ENCODE results near the gene LMBR1L. TPM values are rescaled to one million over a fixed set of nuclear protein-coding genes. Genes with fewer than 3 reads are reported as not detected.

LMBR1L gene
- total RNA-seq, 2 experiments from 2014 or later = 37.2 to 43.6 TPM

- Histone ChIP-seq H3K9me3 (ENCODE audit: low read length) (no peaks in the 10 kb centered on the region), H3K4me2 (ENCODE audit: low read length) (peak overlapping the region; percentile 95), H4K20me1 (ENCODE audit: insufficient read depth, low read length) (peaks cover 33% of the 10 kb centered on the region), H3K4me1 (ENCODE audit: insufficient read depth, low read length, poor library complexity, severe bottlenecking) (peaks cover 31% of the 10 kb centered on the region), H3K79me2 (ENCODE audit: insufficient read depth, low read depth, low read length) (peaks cover 39% of the 10 kb centered on the region), H3K36me3 (ENCODE audit: insufficient read depth, low read length) (peaks cover 10% of the 10 kb centered on the region; the same call in 1 of the 2 replicates), H2AFZ (ENCODE audit: low read length) (peak overlapping the region; percentile 92; the same call in 1 of the 2 replicates), H3K27ac (ENCODE audit: low read depth, low read length, poor library complexity, severe bottlenecking) (peak overlapping the region; percentile 72), H3K9me2 (ENCODE audit: insufficient read depth, low read length) (no peaks in the 10 kb centered on the region), H3K4me3 (ENCODE audit: low read depth, low read length, poor library complexity, severe bottlenecking) (peak overlapping the region; percentile 87)
- BruUV-seq (replicated peaks) = TSS peak; percentile 61
- TF ChIP-seq CTCF (conservative IDR thresholded peaks at IDR 0.05; ENCODE audit: low read length) (no peak), EZH2phosphoT487 (IDR thresholded peaks at IDR 0.05; ENCODE audit: borderline replicate concordance, low read depth, low read length) (no peak)
- ChIA-PET CTCF (ENCODE audit: unreplicated experiment) (no interaction called here), POLR2A (interaction anchor here (0.6 to 1.0 kb wide), 2 partner anchors 10 to 277 kb away, joined by 3 to 5 read pairs; no protein-coding TSS in a partner anchor)
- intact Hi-C loops (cut with micrococcal nuclease; ENCODE audit: unreplicated experiment) = no loop called here
- DNase-seq (ENCODE audit: low spot score) = no peak
Observed at GRCh38 chr12:49061157-49061650, 49.4 kb downstream of the LMBR1L start.

- Histone ChIP-seq H4K20me1 (ENCODE audit: insufficient read depth, low read length) (peaks cover 39% of the 10 kb centered on the region), H3K79me2 (ENCODE audit: insufficient read depth, low read depth, low read length) (peaks cover 46% of the 10 kb centered on the region), H3K9me3 (ENCODE audit: low read length) (no peaks in the 10 kb centered on the region), H2AFZ (ENCODE audit: low read length) (peak within 1 kb of the TSS; percentile 92), H3K4me2 (ENCODE audit: low read length) (peak within 1 kb of the TSS; percentile 95), H3K27ac (ENCODE audit: low read depth, low read length, poor library complexity, severe bottlenecking) (peak within 1 kb of the TSS; percentile 72), H3K4me1 (ENCODE audit: insufficient read depth, low read length, poor library complexity, severe bottlenecking) (peaks cover 38% of the 10 kb centered on the region), H3K36me3 (ENCODE audit: insufficient read depth, low read length) (peaks cover 14% of the 10 kb centered on the region; the same call in 1 of the 2 replicates), H3K9me2 (ENCODE audit: insufficient read depth, low read length) (no peaks in the 10 kb centered on the region), H3K4me3 (ENCODE audit: low read depth, low read length, poor library complexity, severe bottlenecking) (peak within 1 kb of the TSS; percentile 87)
- DNase-seq (ENCODE audit: low spot score) = peak; percentile 98
- ChIA-PET POLR2A (interaction anchor here (0.6 to 1.0 kb wide), 2 partner anchors 11 to 277 kb away, joined by 3 to 5 read pairs; no protein-coding TSS in a partner anchor), CTCF (ENCODE audit: unreplicated experiment) (no interaction called here)
- no peak for TF ChIP-seq CTCF (conservative IDR thresholded peaks at IDR 0.05; ENCODE audit: low read length)
- intact Hi-C loops (cut with micrococcal nuclease; ENCODE audit: unreplicated experiment) = loop anchor here (1.0 kb wide), 1 partner anchor 70 kb away; no protein-coding TSS in a partner anchor
- TSS peak; percentile 90 for BruUV-seq (replicated peaks)
Observed at GRCh38 chr12:49060237-49061156, 50.1 kb downstream of the LMBR1L start, which contains the start of gene KMT2D. KMT2D (minus strand) TSS chr12:49060794; CDS start chr12:49055324, 5,470 bp downstream.
